Activated CD4-positive, alpha-beta memory T cell treated with anti-CD3 and anti-CD28 coated beads for 36 hours (primary cell): Measurements from ENCODE around the gene FKBP11. TPM values are rescaled to one million over a fixed set of nuclear protein-coding genes. Genes with fewer than 3 reads are reported as not detected.
A peak's percentile ranks its signal among the peaks of the same experiment; 100 is the strongest.

ENCODE experiments used
- CTCF ChIA-PET: fragments of 350-600 bp; sonication (Branson Sonifier 250); formaldehyde crosslinking; loops from one replicate; lab custom pipeline; 2021; ENCODE audit warnings: antibody characterized with exemption, inconsistent platforms; lab: Charles Lee
- POLR2A ChIA-PET: fragments of 350-600 bp; sonication (Branson Sonifier 250); formaldehyde crosslinking; loops from one replicate; lab custom pipeline; 2021; ENCODE audit warnings: antibody characterized with exemption; lab: Charles Lee
- DNase-seq: peaks from one replicate; pipeline ENCODE4 v3.0.0-alpha.2; 2020
- H3K27ac Mint-ChIP-seq: one replicate; pipeline ENCODE4 v1.8.0; 2021; ENCODE audit warnings: mixed read lengths
- H3K27me3 Mint-ChIP-seq: one replicate; pipeline ENCODE4 v1.8.0; 2021; ENCODE audit warnings: mixed read lengths
- H3K36me3 Mint-ChIP-seq: one replicate; pipeline ENCODE4 v1.8.0; 2021; ENCODE audit warnings: mixed read lengths
- H3K4me1 Mint-ChIP-seq: one replicate; pipeline ENCODE4 v1.8.0; 2021; ENCODE audit warnings: low read depth, mixed read lengths
- H3K4me3 Mint-ChIP-seq: one replicate; pipeline ENCODE4 v1.8.0; 2021; ENCODE audit warnings: mild to moderate bottlenecking, mixed read lengths
- H3K9me3 Mint-ChIP-seq: one replicate; pipeline ENCODE4 v1.8.0; 2021; ENCODE audit warnings: mixed read lengths
- intact Hi-C: fragments of 100-400 bp; cut with micrococcal nuclease; formaldehyde crosslinking; loops from one replicate; pipeline ENCODE4 v1.15.1; 2023
- total RNA-seq, 2 experiments: library from RNA; stranded (reverse); gene quantifications; one replicate each; pipeline ENCODE4 v1.2.3, GENCODE V29; 2021

FKBP11 gene
- total RNA-seq, 2 experiments from 2014 or later: 82.0 to 89.0 TPM

DNA sequence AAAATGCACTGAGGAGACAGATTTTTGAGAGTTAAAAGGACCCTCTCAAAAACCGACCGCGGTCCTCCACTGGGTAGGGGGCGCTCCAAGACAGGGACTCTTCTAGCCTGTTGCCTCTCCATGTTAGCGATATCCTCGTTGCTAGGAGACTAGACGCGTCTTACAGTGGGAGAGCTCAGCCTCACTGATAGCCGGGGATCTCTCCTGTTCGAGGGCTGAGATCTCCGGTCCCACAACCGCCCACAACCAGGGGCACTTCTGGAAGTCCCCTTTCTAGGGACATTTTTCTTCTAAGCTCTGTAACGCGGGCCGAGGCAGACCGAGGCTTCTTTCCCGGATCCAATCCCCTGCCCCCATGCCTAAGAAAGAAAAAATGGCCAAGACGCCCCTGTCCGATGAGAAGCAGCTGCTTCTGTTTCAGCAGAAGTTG is 21.3 kb downstream of the FKBP11 start:
- Mint-ChIP-seq H3K9me3 (no peaks in the 10 kb centered on the region), H3K27ac (no peak overlapping the region), H3K4me1 (peaks cover 2% of the 10 kb centered on the region), H3K36me3 (no peaks in the 10 kb centered on the region), H3K4me3 (peak overlapping the region; percentile 70), H3K27me3 (no peaks in the 10 kb centered on the region)
- CTCF ChIA-PET: interaction anchor here (0.5 to 7.1 kb wide), 30 partner anchors 8 to 168 kb away, joined by 3 to 68 read pairs (median 5); partner anchors contain the start of genes ARF3, DDX23, FKBP11 and PRKAG1
- DNase-seq: peak; percentile 89
- intact Hi-C loops: loop anchor here (5.0 kb wide), 2 partner anchors 73 to 93 kb away; partner anchors contain the start of genes DDN and WNT1
- POLR2A ChIA-PET: interaction anchor here (0.8 kb wide), 1 partner anchor 52 kb away, joined by 3 read pairs; the partner anchor contains the start of gene DDX23

DNA sequence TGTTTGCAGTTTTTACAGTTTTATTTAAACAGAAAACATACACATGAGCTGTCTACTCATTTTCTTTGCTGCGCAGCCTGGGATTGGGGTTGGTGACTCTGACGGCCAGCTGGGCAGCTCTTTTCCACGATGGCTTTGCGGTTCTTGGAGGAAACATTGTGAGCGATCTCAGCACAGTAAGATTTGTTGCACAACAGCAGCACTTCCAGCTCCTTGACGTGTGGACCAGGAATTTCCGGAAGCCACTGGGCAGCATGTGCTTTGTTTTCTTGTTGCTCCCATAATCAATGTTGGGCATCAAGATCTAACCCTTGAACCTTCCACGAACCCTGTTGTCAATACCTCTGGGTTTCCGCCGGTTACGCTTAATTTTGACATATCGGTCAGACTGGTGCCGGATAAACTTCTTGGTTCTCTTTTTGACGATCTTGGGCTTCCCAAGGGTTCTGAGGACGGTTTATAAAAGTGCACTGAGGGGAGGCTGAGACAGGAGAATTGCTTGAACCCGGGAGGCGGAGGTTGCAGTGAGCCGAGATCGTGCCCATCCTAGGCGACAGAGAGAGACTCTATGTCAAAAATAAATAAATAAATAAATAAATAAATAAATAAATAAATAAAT is 21.8 kb downstream of the FKBP11 start:
- POLR2A ChIA-PET: interaction anchor here (0.8 kb wide), 1 partner anchor 52 kb away, joined by 3 read pairs; the partner anchor contains the start of gene DDX23
- intact Hi-C loops: loop anchor here (5.0 kb wide), 2 partner anchors 74 to 94 kb away; partner anchors contain the start of genes DDN and WNT1
- H3K27me3 Mint-ChIP-seq: no peaks in the 10 kb centered on the region
- H3K9me3 Mint-ChIP-seq: no peaks in the 10 kb centered on the region
- no peaks in the 10 kb centered on the region for H3K36me3 Mint-ChIP-seq
- DNase-seq: no peak
- CTCF ChIA-PET: interaction anchor here (0.6 to 7.1 kb wide), 24 partner anchors 10 to 230 kb away, joined by 3 to 68 read pairs (median 6); partner anchors contain the start of genes ARF3, DDX23, FKBP11 and RND1
- no peak overlapping the region for H3K27ac Mint-ChIP-seq
- peak overlapping the region; percentile 52 for H3K4me3 Mint-ChIP-seq
- peaks cover 2% of the 10 kb centered on the region for H3K4me1 Mint-ChIP-seq

DNA sequence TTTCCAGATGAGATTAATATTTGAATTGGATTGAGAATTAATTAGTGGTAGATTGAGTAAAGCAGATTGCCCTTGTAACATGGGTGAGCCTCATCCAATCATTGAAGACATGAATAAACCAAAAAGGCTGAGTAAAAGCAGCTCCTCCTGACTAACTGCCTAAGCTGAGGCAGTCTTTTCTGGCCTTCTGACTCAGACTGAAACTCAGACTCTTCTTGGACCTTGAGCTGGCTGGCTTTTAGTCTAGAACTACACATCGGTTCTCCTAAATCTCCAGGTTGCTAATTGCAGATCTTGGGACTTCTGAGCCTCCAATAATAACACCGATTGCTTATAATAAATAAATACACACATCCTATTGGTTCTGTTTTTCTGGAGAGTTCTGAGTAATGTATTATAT is 24.0 kb downstream of the FKBP11 start:
- no peak overlapping the region for H3K27ac Mint-ChIP-seq
- intact Hi-C loops: loop anchor here (2.0 to 5.0 kb wide), 3 partner anchors 36 to 96 kb away; partner anchors contain the start of genes DDN and WNT1
- H3K9me3 Mint-ChIP-seq: no peaks in the 10 kb centered on the region
- no peak overlapping the region for H3K4me3 Mint-ChIP-seq
- H3K27me3 Mint-ChIP-seq: no peaks in the 10 kb centered on the region
- H3K36me3 Mint-ChIP-seq: no peaks in the 10 kb centered on the region
- DNase-seq: peak; percentile 24
- ChIA-PET POLR2A (interaction anchor here (0.6 to 1.4 kb wide), 2 partner anchors 24 to 49 kb away, joined by 3 to 10 read pairs; partner anchors contain the start of genes DDX23 and FKBP11), CTCF (interaction anchor here (0.6 to 7.1 kb wide), 14 partner anchors 11 to 295 kb away, joined by 3 to 68 read pairs (median 5); partner anchors contain the start of genes DDX23, FKBP11 and WNT1)
- peaks cover 2% of the 10 kb centered on the region for H3K4me1 Mint-ChIP-seq

DNA sequence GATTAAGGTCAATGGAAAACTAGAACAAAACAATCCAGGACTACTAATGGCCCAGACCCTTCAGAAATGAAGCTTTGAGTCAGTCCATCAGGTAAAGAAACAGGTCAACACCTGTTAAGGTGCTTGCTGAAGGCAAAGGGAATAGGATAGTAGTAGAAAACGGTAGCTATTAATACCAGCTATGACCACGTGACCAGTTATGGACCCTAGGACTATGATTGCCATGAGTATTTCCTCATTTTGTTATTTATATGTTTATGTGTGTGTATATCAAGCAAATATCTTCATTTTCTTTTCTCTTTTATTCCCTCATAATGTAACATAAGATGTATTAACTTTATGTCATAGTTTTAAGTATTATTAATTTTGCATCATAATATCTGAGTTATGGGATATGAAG is 25.6 kb downstream of the FKBP11 start:
- intact Hi-C loops: loop anchor here (2.0 to 5.0 kb wide), 3 partner anchors 37 to 98 kb away; partner anchors contain the start of genes DDN and WNT1
- ChIA-PET CTCF (interaction anchor here (0.9 to 7.1 kb wide), 3 partner anchors 9 to 85 kb away, joined by 3 to 68 read pairs (median 66); partner anchors contain the start of gene DDX23), POLR2A (no interaction called here)
- no peaks in the 10 kb centered on the region for H3K36me3 Mint-ChIP-seq
- no peak overlapping the region for H3K27ac Mint-ChIP-seq
- DNase-seq: no peak
- H3K9me3 Mint-ChIP-seq: no peaks in the 10 kb centered on the region
- H3K4me1 Mint-ChIP-seq: peaks cover 2% of the 10 kb centered on the region
- H3K4me3 Mint-ChIP-seq: no peak overlapping the region
- H3K27me3 Mint-ChIP-seq: no peaks in the 10 kb centered on the region

DNA sequence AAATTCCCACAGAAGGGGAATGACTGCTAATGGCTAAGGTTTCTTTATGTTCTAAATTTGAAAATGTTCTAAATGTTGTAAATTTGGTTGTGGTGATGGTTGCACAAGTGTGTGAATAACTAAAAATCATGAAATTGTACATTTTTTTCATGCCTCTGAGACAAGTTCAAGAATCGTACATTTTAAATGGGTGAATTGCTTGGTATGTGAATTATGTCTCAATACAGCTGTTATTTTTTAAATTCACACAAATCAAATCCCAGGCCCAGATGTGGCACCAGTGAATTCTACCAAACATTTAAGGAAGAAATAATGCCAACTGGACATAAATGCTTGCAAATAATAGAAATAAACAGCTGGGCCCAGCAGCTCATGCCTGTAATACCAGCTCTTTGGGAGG is 31.0 kb downstream of the FKBP11 start:
- Mint-ChIP-seq H3K27me3 (peaks cover 12% of the 10 kb centered on the region), H3K4me3 (no peak overlapping the region), H3K9me3 (no peaks in the 10 kb centered on the region), H3K36me3 (no peaks in the 10 kb centered on the region), H3K4me1 (peaks cover 7% of the 10 kb centered on the region), H3K27ac (no peak overlapping the region)
- ChIA-PET POLR2A (no interaction called here), CTCF (interaction anchor here (1.0 to 3.1 kb wide), 4 partner anchors 40 to 94 kb away, joined by 3 to 18 read pairs (median 4); partner anchors contain the start of genes DDX23 and WNT1)
- intact Hi-C loops: no loop called here
- no peak for DNase-seq

DNA sequence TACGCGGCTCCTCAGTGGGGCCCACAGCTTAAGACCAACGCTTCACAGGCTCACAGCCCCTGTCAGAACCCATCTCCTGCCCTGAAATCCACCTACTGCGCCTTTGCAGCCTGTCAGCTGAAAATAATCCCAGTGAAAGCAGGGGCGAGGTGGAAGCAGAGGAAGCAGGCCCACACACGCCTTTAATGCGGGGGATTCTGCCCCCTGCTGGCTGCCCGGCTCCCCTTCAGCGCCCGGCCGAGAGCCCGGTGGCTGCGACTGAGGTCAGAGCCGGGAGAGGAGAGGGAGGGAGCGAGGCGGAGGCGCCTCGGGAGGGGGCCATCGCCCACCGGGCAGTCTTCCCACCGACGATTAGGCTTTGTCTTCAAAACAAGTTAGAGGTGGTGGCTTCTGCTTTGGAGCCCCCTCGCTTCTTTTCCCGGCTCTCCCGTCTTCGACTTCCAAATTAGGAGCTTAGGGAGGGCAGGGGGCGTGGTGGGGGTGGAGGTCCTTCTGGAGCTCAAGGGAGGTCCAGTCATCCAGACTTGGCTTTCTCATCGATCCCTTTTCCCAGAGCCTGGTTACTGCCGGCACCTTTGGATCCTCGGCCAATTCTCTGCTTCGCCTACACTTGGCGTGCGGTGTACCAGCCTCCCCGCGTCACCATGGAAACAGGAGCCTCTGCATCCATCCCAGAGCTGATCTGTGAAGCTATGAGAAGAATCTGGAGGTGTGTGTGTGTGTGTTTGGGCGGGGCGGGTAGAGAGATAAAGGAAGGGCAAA is 34.5 kb downstream of the FKBP11 start:
- Mint-ChIP-seq H3K36me3 (no peaks in the 10 kb centered on the region), H3K4me1 (peaks cover 7% of the 10 kb centered on the region), H3K27ac (no peak overlapping the region), H3K9me3 (no peaks in the 10 kb centered on the region), H3K4me3 (peak overlapping the region; percentile 32), H3K27me3 (peaks cover 12% of the 10 kb centered on the region)
- ChIA-PET CTCF (interaction anchor here (0.6 to 5.3 kb wide), 33 partner anchors 9 to 353 kb away, joined by 3 to 204 read pairs (median 4); partner anchors contain the start of genes DDX23, FKBP11, RHEBL1 and RND1), POLR2A (interaction anchor here (0.8 to 2.4 kb wide), 4 partner anchors 25 to 44 kb away, joined by 3 to 18 read pairs (median 5); partner anchors contain the start of genes DDX23 and RND1)
- intact Hi-C loops: loop anchor here (1.0 kb wide), 2 partner anchors 38 to 72 kb away; no protein-coding TSS in a partner anchor
- peak; percentile 87 for DNase-seq

DNA sequence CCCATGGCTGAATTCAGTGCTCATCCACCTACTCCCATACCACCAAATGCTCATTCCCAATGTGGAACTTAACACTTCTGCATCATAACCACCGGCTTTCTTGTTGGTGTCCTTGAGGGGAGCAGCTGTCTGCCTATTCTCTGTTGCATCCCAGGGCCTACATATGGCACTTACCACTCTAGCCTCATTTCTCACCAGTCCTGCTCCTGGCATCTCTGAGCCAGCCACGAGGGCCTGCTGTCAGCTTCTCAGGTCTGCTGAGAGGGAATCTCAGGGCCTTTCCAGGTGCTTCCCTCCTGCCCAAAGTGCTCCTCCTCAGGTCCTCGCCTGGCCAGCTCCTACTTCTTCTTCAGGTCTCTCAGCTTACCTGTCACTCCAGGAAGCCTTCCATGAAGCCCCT is 35.6 kb downstream of the FKBP11 start:
- POLR2A ChIA-PET: interaction anchor here (1.4 to 2.4 kb wide), 2 partner anchors 24 to 37 kb away, joined by 7 to 18 read pairs; partner anchors contain the start of genes DDX23 and RND1

DNA sequence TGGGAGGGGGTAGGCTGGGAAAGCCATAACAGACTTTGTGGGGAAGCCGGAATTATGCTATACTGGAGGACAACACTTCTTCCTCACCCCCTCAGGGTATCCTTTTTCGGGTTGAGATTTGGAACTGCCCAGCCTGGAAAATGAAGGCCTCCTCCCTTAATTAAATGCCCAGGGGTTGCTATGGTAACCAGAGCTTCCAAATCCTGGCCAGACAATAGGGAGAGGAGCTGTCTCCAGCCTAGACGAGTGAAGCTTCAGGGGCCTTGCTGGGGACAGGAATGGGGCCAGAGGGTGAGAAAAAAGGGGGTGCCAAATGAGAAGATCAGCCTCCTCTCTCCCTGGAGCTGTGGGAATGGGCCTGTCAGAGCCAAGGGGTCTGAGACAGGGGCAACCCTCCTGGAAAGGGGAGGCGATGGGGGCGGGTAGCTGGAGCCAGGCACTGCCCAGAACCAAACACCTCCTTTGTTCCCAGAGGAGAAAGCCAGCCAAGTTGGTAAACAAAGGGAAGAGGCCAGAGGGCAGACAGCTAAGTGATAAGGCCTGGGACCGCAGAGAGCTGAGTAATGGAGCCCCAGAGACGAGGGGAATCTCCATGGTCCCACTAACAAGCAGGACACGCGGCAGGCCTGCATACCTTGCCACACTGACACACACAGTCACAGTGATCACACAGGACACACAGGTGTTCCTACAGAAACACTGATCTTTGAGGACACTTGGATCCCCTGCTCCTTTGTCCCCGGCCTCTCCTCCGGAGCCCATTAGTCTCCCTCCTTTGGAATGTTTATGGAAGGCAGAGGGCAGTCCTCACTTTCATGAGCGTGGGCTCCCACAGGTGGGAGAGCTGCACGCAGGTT is 41.8 kb downstream of the FKBP11 start:
- intact Hi-C loops: no loop called here
- no peaks in the 10 kb centered on the region for H3K36me3 Mint-ChIP-seq
- H3K9me3 Mint-ChIP-seq: no peaks in the 10 kb centered on the region
- H3K4me3 Mint-ChIP-seq: no peak overlapping the region
- H3K4me1 Mint-ChIP-seq: peaks cover 4% of the 10 kb centered on the region
- ChIA-PET CTCF (interaction anchor here (0.6 to 3.8 kb wide), 5 partner anchors 7 to 105 kb away, joined by 3 to 22 read pairs (median 3); partner anchors contain the start of gene DDX23), POLR2A (no interaction called here)
- no peak for DNase-seq
- no peak overlapping the region for H3K27ac Mint-ChIP-seq
- H3K27me3 Mint-ChIP-seq: peaks cover 21% of the 10 kb centered on the region

More for the DNA sequence above, 35.6 kb downstream of the FKBP11 start:
- no peak overlapping the region for H3K4me3 Mint-ChIP-seq
- peaks cover 7% of the 10 kb centered on the region for H3K4me1 Mint-ChIP-seq
- H3K9me3 Mint-ChIP-seq: no peaks in the 10 kb centered on the region
- no peak overlapping the region for H3K27ac Mint-ChIP-seq
- H3K27me3 Mint-ChIP-seq: peaks cover 12% of the 10 kb centered on the region
- DNase-seq: no peak
- intact Hi-C loops: loop anchor here (1.0 kb wide), 2 partner anchors 36 to 70 kb away; no protein-coding TSS in a partner anchor
- H3K36me3 Mint-ChIP-seq: no peaks in the 10 kb centered on the region
- CTCF ChIA-PET: interaction anchor here (0.6 to 5.3 kb wide), 22 partner anchors 7 to 1737 kb away, joined by 3 to 204 read pairs (median 4); partner anchors contain the start of genes DDX23, FKBP11, RHEBL1 and RND1

DNA sequence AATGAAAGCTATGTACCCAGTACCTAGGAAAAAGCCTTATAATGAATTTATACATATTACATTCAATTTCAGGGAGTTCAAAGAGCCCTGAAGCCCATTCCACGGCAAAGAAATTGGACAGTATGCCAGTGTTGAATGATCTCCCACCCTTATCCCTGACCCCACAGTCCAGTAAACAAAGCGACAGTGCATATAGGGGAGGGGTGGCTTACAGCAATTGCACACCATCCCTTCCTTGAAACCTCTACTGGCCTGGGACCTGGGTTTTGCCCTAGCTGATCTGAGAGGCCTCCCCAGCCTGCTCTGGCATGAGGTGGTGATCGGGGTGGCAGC is 42.4 kb downstream of the FKBP11 start:
- Mint-ChIP-seq H3K36me3 (no peaks in the 10 kb centered on the region), H3K4me3 (no peak overlapping the region), H3K27me3 (peaks cover 21% of the 10 kb centered on the region), H3K9me3 (no peaks in the 10 kb centered on the region), H3K27ac (no peak overlapping the region), H3K4me1 (peaks cover 4% of the 10 kb centered on the region)
- no peak for DNase-seq
- POLR2A ChIA-PET: no interaction called here
- CTCF ChIA-PET: interaction anchor here (1.5 to 3.8 kb wide), 3 partner anchors 8 to 105 kb away, joined by 3 to 22 read pairs (median 9); partner anchors contain the start of gene DDX23
- intact Hi-C loops: no loop called here

DNA sequence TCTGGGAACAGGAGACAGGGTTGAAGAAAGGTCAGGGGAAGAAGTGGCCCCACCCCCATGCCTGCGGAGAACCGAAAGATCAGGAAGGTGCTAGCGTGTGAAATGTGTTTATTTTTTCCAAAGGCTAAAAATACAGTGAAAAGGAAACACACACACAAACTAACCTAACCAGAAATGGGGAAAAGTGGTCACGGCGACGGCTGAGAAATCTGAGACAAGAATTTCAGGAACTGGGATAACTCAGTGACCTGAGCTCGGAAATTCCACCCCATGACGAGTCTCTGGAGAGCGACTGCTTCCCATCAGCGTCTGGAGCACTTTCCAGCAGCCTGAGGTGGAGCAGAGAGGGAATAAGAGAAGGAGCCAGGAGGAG is 43.0 kb downstream of the FKBP11 start:
- Mint-ChIP-seq H3K4me1 (peaks cover 4% of the 10 kb centered on the region), H3K4me3 (no peak overlapping the region), H3K9me3 (no peaks in the 10 kb centered on the region), H3K36me3 (no peaks in the 10 kb centered on the region), H3K27me3 (peaks cover 21% of the 10 kb centered on the region), H3K27ac (no peak overlapping the region)
- intact Hi-C loops: no loop called here
- no peak for DNase-seq
- ChIA-PET CTCF (interaction anchor here (1.5 to 3.8 kb wide), 3 partner anchors 8 to 106 kb away, joined by 3 to 22 read pairs (median 9); partner anchors contain the start of gene DDX23), POLR2A (no interaction called here)
